ENCODE measurements around the gene CFAP43.

CFAP43 gene

GRCh38 chr10:104259999-104260774, 28.0 kb upstream of the CFAP43 start:
- TF ChIP-seq TAF1 (IDR thresholded peaks at IDR 0.05; ENCODE audit: borderline replicate concordance, insufficient read depth, low read length) (no peak), REST (IDR thresholded peaks at IDR 0.05; ENCODE audit: insufficient read depth in 1 of 2, low read depth in 2 of 2, low read length in 2 of 2) (peak in 1 of 2 experiments; percentile 68; a peak in 2 of 4 replicates)

GRCh38 chr10:104259456-104259855, 27.3 kb upstream of the CFAP43 start:
- TF ChIP-seq REST (IDR thresholded peaks at IDR 0.05; ENCODE audit: insufficient read depth in 1 of 2, low read depth in 2 of 2, low read length in 2 of 2) (no peak), SIN3A (IDR thresholded peaks at IDR 0.05; ENCODE audit: borderline replicate concordance, insufficient read depth, low read length) (no peak), POLR2AphosphoS5 (IDR thresholded peaks at IDR 0.05; ENCODE audit: low read depth, low read length) (no peak), FOXP2 (optimal IDR thresholded peaks at IDR 0.05; ENCODE audit: borderline replicate concordance, extremely low read depth, extremely low read length, insufficient read depth) (no peak), TAF1 (IDR thresholded peaks at IDR 0.05; ENCODE audit: borderline replicate concordance, insufficient read depth, low read length) (no peak)

GRCh38 chr10:104258209-104258608, 26.0 kb upstream of the CFAP43 start:
- TF ChIP-seq FOXP2 (optimal IDR thresholded peaks at IDR 0.05; ENCODE audit: borderline replicate concordance, extremely low read depth, extremely low read length, insufficient read depth) (no peak), TAF1 (IDR thresholded peaks at IDR 0.05; ENCODE audit: borderline replicate concordance, insufficient read depth, low read length) (no peak), POLR2AphosphoS5 (IDR thresholded peaks at IDR 0.05; ENCODE audit: low read depth, low read length) (no peak), SIN3A (IDR thresholded peaks at IDR 0.05; ENCODE audit: borderline replicate concordance, insufficient read depth, low read length) (no peak), REST (IDR thresholded peaks at IDR 0.05; ENCODE audit: insufficient read depth in 1 of 2, low read depth in 2 of 2, low read length in 2 of 2) (no peak)

- TF ChIP-seq FOXP2 (optimal IDR thresholded peaks at IDR 0.05; ENCODE audit: borderline replicate concordance, extremely low read depth, extremely low read length, insufficient read depth), result no peak
- no peak for TF ChIP-seq TAF1 (IDR thresholded peaks at IDR 0.05; ENCODE audit: borderline replicate concordance, insufficient read depth, low read length)
- no peak for TF ChIP-seq POLR2AphosphoS5 (IDR thresholded peaks at IDR 0.05; ENCODE audit: low read depth, low read length)
- no peak for TF ChIP-seq REST (IDR thresholded peaks at IDR 0.05; ENCODE audit: insufficient read depth in 1 of 2, low read depth in 2 of 2, low read length in 2 of 2)
Observed at GRCh38 chr10:104257235-104257634, 25.1 kb upstream of the CFAP43 start.

Measured in PFSK-1 (cell line).